GM18867 (cell line): ENCODE data around the gene ROR1.

Source experiments
- ATAC-seq: cut with Tn5 transposase; IDR thresholded peaks from one replicate; pipeline ENCODE4 v1.9.1; 2021; ENCODE audit warnings: mild to moderate bottlenecking, moderate library complexity; ENCODE audit not compliant: unreplicated experiment

ROR1 gene

DNA sequence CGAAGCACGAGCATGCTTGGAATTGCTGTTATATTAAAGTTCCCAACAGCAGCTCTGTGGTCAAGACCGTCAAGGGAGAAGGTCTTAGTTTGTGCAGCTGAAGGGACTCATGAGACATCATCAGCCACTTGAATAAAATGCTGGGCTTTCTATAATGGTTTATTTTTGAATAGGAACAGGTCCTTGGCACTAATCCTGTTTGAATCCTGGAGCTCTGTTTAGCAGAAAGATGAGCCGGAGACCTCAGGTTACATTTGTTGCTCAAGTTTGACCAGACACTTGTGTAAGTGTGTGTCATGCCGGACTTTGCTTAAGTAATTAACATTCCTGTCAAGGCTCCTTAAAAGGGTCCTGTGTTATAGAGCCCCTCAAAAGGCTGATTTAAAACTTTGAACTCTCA is 186.5 kb downstream of the ROR1 start:
- no peak for ATAC-seq

DNA sequence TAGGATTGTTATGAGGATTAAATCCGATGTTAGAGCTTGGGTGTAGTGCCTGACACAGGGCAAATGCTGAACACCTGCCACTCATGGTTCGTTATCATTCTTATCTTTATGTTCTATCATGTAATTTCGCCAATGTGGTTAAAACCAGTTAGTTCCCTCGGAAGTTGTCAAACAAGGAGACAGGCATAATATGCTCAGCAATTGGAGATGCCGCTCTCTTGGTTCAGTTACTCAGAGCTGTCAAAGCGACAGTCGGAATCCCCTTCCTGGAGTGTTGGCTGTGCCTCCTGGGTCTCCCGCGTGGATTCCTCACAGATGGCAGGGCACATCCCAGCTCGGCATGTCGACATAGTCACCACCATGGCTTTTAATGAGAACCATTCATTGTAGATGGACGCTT is 192.2 kb downstream of the ROR1 start:
- no peak for ATAC-seq

DNA sequence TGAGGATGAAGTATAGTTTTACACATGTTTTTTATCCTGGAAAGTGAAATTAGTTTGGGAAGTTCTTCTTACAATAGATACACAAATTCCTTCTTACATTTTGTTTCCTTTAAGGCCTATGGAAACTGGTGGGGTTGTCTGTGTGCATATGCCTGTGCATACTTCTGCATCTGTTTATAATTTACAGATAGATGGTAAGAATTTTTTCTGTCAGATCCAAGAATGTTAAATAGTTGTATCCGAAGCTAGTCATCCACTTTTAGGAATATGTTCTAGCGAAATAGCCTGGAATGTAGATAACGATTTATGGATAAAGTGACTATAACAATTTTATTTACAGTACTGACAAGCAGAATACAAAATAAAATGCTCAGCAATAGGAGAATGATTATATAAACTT is 194.1 kb downstream of the ROR1 start:
- no peak for ATAC-seq

DNA sequence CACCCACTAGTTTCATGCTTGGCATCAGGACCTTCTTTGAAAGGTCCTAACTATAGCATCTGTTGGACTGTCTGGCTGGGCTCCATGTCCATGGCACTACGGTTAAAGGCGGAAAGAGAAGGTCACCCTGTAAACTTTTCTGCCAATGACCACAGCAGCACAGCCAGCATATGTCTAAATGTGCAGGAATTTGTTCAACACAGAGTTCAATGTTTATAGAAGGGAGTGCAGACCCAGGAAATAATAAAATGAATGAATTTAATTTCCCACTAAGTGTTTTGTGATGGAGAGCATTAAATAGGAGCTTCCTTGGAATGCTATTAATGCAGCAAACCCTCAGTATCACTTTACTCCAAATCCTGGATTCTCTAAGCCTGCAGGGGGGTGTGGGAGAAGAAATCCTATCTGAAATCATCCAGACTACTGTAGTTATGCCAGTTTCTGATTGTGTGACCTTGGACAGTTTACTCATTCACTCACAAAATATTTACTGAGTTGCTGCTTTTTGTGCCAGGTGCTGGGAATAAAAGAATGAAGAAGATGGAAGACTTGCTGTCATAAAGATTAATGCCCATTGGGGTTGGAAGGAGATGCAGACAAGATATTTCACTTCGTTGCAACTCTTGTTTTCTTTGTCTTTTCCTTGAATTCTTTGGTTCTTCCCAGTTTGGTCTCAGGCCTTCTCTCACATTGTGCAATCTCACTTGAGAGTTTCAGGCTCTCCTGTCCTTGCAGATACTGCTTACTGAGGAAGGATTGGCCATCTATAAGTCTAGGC is 195.0 kb downstream of the ROR1 start:
- no peak for ATAC-seq

DNA sequence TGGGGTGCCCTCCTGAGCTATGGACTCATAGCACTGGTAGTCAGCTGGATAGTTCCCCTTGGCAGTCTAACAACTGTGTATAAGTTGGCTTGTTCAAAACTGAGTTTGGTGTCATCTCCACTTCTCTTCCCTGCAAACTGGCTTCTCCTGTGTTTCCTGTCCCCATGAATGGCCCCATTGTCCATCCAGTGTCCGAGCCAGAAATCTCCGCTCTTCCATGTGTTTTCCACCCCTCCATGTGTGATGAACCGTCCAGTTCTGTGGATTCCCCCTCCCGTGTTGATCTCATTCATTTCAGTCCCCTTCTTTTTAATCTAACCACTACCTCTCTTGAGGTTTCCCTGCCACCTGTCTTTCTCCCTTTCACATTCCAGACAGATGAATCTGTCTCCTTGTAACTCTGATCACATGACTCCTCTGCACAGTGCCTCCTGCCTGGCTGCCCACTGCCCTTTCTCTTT is 195.7 kb downstream of the ROR1 start:
- no peak for ATAC-seq

DNA sequence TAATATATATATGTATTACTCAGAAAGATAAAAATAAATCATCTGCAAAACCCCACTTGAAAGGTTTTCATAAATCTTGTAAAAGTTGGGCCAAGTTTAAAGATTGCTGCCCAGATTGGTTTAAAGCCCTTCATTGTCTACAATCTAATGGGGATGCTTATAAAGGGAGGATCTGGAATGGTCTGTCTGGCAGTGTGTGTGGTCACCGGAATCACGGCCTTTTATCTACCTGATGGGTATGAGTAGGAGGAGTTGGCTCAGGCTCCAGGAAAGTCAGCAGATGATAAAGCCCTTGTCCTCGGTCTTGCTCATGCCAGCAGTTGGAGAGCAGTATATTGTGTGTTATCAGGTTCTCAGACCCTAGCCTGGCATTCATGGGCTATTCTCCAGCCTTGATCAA is 197.7 kb downstream of the ROR1 start:
- ATAC-seq = no peak

DNA sequence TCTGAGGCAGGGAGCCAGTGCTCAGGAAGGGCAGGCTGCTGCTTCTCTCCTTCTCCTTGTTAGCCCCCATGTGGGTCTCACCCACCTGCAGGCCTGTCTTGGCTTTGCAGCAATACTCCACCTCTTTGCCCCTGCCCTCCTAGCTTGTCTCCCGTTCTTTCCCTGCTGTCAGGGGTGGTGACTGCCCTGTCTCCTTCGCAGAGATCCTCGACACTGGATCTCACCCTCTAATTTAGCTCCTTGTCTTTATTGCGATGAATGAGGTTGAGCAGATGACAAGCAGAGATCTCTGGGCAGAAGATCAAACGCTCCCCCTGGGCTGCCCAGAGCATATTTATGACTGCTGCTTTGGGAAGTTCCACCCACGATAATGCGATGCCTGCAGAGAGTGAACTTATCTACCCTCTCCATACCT is 199.2 kb downstream of the ROR1 start:
- no peak for ATAC-seq

DNA sequence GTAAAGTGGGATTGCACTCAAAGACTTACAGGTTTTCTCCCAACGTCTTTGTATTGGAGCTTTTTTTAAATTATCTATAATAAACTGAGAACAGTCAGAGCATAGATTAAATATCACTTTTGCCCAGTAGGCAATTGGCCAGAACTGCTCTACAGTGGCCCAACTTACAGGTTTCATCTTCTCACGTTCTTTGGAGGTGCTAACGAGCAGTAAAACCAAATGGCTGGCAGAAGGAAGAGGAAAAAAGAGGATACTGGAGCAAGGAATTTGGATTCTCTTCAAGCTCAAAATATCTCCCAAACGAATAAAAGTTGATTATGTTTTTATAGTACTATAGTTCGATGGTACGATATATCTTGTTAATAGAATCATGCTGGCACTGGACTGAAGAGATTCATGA is 201.1 kb downstream of the ROR1 start:
- no peak for ATAC-seq

DNA sequence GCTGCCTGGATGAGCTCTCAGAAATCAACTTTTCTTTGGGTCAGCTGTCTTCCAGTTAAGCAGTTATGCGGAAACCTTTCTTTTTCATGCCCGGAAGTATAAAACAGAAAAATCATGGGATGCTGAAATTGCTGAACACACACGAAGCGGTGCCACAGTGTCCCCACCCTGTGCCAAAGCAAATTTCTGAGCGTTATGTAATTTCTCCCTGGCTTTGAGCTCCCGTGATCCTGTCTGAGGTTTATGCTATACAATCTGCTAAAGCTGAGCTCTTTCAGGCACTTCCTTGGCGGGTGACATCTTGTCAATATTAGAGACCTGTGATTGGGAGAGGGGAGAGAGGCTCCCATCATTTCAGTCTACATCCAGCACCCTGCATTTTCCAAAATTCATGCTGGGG is 201.7 kb downstream of the ROR1 start:
- ATAC-seq = no peak

DNA sequence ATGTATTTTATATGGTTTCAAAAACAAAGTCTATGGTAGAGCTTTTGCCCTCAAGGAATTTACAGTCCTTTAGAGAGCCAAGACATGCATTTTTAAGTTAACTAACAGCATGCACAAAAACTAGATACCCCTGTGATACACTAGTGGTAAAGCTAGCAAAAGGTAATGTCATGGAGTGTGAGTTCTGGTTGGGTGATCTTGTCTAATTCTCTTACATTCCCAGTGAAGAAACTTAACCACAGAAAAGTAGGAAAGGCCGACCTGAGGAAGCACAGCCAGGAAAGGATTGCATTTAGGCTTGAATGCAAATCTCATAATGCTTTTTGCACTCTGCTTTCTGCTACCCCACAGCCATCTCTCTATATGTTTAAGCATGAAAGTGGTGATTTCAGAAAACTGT is 202.2 kb downstream of the ROR1 start:
- no peak for ATAC-seq

DNA sequence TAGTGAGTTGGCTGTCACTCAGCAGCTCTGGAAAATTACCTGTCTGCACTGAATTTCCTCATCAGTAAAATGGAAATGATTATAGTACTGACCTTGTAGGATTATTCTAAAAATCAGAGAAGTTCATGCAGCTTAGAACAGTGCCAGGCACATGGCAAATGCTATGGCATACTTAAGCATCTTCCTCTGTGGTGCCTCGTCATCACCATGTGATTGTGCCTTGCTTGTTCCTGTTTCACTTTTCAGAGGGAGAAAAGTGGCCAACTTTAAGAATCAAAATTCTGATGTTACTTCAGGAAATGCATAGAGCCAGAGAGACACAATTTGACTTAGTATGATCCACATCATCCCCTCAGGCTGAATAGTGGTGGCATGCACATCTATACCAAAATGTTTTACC is 203.6 kb downstream of the ROR1 start:
- no peak for ATAC-seq

DNA sequence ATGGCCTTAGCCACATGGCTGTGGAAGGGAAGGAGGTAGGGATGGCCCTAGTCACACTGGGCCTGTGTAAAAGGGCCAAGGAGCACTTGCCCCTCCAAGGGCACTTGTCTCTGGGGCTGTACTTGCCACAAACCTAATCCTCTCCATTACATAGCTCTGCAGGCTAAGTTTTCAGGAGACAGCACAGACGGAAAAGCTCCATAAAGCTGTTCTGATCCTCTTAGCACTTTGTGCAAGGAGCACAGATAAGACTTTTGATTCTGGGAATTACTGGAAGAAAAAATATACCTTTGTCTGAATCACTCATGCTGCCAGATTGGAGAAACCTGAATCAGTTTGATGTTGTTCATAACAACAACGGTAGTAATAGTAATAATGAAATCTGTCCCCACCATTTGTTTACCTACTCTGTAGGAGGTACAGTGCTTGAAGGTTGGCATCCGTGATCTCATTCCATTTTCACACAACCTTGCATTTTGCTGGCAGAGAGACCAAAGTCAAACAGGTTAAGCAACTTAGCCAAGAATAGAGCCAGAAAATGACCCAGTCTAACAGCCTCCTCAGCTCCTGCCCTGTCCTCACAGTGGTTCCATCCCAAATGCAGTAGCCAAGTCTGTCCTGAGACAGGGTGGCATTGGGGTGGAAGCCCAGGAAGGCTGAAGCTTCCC is 207.1 kb downstream of the ROR1 start:
- no peak for ATAC-seq

DNA sequence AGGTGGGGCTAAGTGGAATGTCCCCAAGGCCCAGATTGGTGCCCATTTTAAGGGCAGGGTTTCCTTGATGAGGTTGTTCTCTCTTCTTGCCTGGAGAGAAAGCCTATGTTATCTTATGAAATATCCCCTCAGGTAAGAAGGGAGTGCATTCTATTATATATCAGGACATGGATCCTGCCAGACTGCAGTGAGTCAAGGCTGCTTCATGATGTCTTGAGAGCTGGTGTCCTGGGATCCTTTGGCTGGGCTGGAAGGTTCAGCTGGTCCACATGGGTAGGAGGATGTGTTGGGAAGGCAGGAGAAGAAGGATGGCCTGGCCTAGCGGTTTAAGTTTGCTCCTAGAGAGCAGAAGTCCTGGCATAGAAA is 207.6 kb downstream of the ROR1 start:
- ATAC-seq = no peak

DNA sequence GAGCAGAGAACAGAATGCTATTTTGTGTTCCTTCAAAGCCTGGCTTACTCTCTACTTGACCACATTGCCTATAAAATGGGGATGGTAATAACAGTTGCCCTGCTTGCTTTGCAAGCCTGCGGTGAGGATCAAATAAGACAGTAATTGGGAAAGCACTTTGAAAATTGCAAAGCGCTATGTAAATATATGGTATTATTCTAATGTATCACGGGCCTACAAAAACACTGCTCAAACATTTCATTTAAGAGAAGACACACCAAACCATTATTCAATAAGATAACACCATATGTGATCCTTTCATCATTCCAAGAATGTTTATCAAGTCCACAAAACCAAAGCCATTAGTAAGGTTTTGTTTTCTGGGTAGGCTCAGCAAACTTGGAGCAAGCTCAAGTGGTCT is 208.4 kb downstream of the ROR1 start:
- ATAC-seq = no peak

DNA sequence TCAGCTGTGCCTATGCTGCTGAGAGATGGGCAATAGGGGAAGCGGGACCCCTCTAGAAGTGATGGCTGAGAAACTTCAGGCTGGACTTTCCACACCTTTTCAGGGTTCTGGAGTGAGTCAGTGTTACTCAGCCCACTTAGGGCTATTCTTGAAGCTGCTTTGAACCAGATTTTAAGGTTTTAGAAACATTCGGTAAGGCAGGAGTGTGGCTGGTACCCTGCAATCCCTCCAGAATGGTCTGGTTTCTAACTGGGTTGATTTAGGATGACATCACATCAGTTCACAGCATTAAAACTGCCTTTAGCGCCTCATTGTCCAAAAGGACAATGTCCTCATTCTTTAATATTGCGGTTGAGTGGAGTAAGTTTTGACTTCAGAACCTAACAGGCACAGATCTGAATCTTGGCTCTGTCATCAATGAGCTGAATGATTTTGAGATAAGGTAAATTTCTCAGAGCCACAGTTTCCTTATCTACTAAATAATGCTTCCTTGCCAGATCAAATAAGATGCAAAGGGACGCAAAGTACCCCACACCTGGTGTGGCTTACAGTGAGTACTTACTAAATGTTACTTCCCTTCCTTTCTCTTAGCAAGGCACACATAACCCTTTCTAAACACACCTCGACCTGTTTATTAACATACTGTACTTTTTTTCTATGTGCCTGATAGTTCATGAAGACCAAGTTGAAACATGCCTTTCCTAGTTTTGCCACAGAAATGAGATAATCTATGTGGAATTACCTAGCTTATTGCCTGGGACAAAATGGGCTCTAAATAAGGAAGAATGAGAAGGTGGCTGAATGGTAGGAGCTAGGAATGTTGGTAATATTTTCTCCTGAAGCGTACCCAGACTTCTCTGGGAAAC is 209.8 kb downstream of the ROR1 start:
- ATAC-seq = no peak

DNA sequence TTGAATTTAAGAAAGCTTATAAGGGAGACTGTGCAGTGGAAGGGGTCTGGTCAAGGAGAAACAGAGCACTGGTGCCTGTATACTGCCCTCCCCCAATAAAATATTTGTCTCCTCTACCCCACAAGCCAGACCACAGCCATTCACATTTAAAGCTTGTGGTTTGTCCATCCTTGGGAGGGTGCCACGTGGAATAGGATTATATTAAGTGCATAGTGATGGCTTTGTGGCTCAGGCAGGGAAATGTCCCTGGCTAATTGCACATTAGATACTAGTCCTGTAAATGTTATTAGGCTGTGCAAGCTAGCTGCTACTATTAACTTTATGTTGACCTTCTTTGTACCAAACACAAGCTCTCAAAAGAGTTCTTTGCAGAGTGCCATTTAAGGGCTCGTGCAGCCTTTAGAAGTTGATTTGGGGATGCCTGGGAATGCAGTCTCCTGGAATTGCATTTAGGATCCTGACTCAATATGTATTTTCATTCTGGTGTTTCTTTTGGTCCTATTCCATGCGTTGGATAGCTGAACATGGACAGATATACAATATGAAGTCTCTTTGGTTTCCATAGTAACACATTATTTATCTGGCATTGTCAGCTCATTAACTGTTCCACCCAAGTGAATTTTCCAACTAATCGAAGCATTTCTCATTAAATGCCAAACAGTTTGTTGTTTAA is 210.6 kb downstream of the ROR1 start:
- no peak for ATAC-seq

DNA sequence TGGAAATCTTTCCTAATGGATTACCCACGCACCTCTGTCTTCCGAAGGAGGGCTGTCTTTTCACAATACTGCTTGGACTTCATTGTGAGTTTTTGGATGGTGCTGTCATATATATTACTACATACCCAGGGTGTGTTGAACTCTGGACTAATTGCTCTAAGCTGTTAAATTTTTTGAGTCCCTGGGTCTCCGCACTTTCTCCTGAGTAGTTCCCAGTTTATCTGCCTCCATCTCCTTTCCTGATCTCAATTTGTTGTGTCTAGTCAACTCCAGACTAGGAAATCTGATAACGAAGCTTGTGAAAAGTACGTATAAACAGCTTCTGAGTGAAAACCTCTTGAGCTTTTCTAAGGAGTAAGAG is 211.1 kb downstream of the ROR1 start:
- ATAC-seq = no peak

DNA sequence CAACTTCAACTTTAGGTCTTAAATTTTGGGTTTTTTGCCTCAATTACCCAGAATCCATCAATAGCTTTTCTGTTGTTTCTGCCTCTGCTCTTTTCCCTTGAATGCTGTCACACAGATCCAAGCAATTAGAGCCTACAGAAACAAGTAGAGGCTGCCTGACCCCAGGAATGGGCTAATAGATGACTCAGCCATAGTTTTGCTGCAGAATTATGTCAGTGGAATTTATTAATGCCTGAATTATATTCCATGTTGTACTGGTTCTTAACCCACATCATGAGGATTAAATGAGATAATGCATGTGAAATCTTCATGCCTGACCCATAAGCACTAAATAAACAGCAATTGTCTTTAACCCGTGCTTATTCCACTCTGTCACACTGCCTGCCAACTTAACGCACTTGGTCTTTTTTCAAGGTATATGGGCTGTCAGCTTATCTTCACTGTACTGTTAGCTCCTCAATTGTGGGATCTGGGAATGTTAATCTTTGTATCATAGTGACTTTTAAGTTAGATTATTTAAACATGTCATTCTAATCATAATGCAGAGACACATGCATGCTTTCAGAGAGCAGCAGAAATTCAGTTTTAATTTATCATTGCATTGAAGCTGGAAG is 213.3 kb downstream of the ROR1 start:
- ATAC-seq = no peak

DNA sequence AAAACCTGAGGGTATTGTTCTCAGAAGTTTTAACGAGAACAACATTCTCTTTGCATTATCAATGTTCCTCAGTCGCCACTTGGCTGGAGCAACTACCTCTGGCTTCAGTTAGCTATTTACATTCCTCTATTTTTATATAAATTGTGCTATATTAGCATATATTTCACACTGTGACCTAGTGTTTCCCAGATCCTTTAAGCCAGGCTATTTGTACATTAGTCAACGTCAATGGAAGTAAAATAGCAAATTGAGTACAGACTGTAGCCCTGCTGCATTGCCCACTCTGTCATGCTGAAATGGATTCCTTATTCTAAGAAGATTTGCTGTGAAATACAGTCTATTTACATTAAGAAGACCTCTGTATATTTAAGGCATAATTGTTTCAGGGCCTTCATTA is 213.8 kb downstream of the ROR1 start:
- no peak for ATAC-seq

DNA sequence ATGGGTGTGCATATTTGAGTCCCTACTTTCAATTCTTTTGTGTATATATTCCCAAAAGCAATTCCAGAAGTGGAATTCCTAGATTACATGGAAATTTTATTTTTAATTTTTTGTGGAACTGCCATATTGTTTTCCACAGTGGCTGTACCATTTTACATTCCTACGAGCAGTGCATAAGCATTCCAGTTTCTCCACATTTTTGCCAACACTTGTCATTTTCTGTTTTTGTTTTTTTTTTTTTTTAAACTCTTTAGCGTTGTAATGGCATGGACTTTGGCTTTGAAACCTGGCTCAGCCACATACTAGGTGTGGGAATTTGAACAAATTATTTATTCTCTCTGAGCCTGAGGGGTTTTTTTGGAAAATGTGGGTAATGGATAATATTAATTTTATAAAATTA is 215.1 kb downstream of the ROR1 start:
- no peak for ATAC-seq

DNA sequence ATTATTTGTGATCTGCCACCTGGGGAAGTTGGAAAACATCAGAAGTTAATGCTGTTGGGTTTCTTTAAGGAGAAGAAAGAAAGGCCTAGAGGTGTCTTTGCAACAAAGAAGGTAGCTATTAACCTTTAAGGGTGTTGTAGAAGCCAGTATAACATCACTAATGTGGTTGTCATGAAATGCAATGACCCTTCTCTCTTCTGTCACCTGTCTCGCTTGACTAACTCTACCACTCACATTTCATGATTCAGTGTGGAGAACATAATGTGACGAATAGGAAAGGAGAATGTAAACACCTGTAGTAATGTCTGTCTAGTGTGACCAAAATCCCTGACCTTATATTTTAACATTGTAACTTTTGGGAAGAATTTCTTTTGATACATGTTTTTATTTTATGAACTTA is 217.9 kb downstream of the ROR1 start:
- ATAC-seq = no peak
